OCI-M2 (cell line): ENCODE measurements around the gene ADD1.
"Not testable (repeated sequence)": the region's sequence is repeated elsewhere in the genome, so short reads cannot be mapped to it uniquely, and the experiment has no call there.

Experiments used
- DNase-seq: peaks from one replicate; lab custom pipeline; 2025; ENCODE audit not compliant: unreplicated experiment; lab: John Stamatoyannopoulos, UW

Gene ADD1

GRCh38 chr4:2942532-2943363, 99.1 kb downstream of the ADD1 start:
- DNase-seq, result no peak

- no peak for DNase-seq
Observed at GRCh38 chr4:2943364-2944090, 99.9 kb downstream of the ADD1 start.

- no peak for DNase-seq
Observed at GRCh38 chr4:2944091-2944482, 100.4 kb downstream of the ADD1 start.

GRCh38 chr4:2944586-2945526, 101.2 kb downstream of the ADD1 start:
- DNase-seq, result no peak

GRCh38 chr4:2945619-2946604, 102.3 kb downstream of the ADD1 start:
- not testable (repeated sequence) for DNase-seq

- no peak for DNase-seq
Observed at GRCh38 chr4:2946812-2947600, 103.4 kb downstream of the ADD1 start.

GRCh38 chr4:2947926-2948325, 104.3 kb downstream of the ADD1 start:
- no peak for DNase-seq

GRCh38 chr4:2948895-2949781, 105.5 kb downstream of the ADD1 start:
- DNase-seq, result no peak

- DNase-seq, result no peak
Observed at GRCh38 chr4:2949782-2950125, 106.1 kb downstream of the ADD1 start.

GRCh38 chr4:2950221-2950989, 106.8 kb downstream of the ADD1 start:
- no peak for DNase-seq

GRCh38 chr4:2953496-2953895, 109.9 kb downstream of the ADD1 start:
- DNase-seq, result no peak

GRCh38 chr4:2954358-2955185, 110.9 kb downstream of the ADD1 start:
- no peak for DNase-seq

- DNase-seq, result not testable (repeated sequence)
Observed at GRCh38 chr4:2955186-2956044, 111.8 kb downstream of the ADD1 start.

- no peak for DNase-seq
Observed at GRCh38 chr4:2958446-2958845, 114.8 kb downstream of the ADD1 start.

- DNase-seq, result not testable (repeated sequence)
Observed at GRCh38 chr4:2960450-2960849, 116.8 kb downstream of the ADD1 start.

GRCh38 chr4:2961421-2961810, 117.8 kb downstream of the ADD1 start:
- no peak for DNase-seq
